Activated CD4-positive, alpha-beta T cell treated with anti-CD3 and anti-CD28 coated beads for 4 hours (primary cell): Measurements from ENCODE around the gene TMEM69.
"Not testable (repeated sequence)": the region's sequence is repeated elsewhere in the genome, so short reads cannot be mapped to it uniquely, and the experiment has no call there.

Experiments used
- DNase-seq, 2 donors: peaks; one replicate each; pipeline ENCODE4 v3.0.0-alpha.2; 2020

TMEM69 gene

GRCh38 chr1:45687754-45688740 lies at the start of gene TMEM69:
TSS of gene TMEM69 (plus strand) at chr1:45688181. CDS start at chr1:45691069, 2,888 bp downstream.
- DNase-seq, result peak; percentile 74 to 75

- DNase-seq, result no peak
Measured at GRCh38 chr1:45640293-45640692, 47.7 kb upstream of the TMEM69 start.

GRCh38 chr1:45643321-45643720 lies 44.7 kb upstream of the TMEM69 start:
- DNase-seq, result no peak

- no peak for DNase-seq
Measured at GRCh38 chr1:45643978-45644377, 44.0 kb upstream of the TMEM69 start.

GRCh38 chr1:45644661-45645060 lies 43.3 kb upstream of the TMEM69 start:
- DNase-seq, result no peak

GRCh38 chr1:45647248-45648021 lies 40.5 kb upstream of the TMEM69 start:
- no peak for DNase-seq

GRCh38 chr1:45654540-45655280 lies 33.3 kb upstream of the TMEM69 start:
- DNase-seq, result no peak

- no peak for DNase-seq
Measured at GRCh38 chr1:45656573-45657226, 31.3 kb upstream of the TMEM69 start.

GRCh38 chr1:45658171-45658570 lies 29.8 kb upstream of the TMEM69 start:
- no peak for DNase-seq

GRCh38 chr1:45659222-45659621 lies 28.8 kb upstream of the TMEM69 start:
- no peak for DNase-seq

- no peak for DNase-seq
Measured at GRCh38 chr1:45660336-45660735, 27.6 kb upstream of the TMEM69 start.

GRCh38 chr1:45666836-45667235 lies 21.1 kb upstream of the TMEM69 start:
- DNase-seq, result no peak

- DNase-seq, result no peak
Measured at GRCh38 chr1:45667321-45668111, 20.5 kb upstream of the TMEM69 start.

GRCh38 chr1:45668526-45668925 lies 19.5 kb upstream of the TMEM69 start:
- DNase-seq, result no peak

- no peak for DNase-seq
Measured at GRCh38 chr1:45669379-45669778, 18.6 kb upstream of the TMEM69 start.

- no peak for DNase-seq
Measured at GRCh38 chr1:45669859-45670655, 17.9 kb upstream of the TMEM69 start.

- no peak for DNase-seq
Measured at GRCh38 chr1:45673956-45674355, 14.0 kb upstream of the TMEM69 start.

GRCh38 chr1:45674478-45674877 lies 13.5 kb upstream of the TMEM69 start:
- no peak for DNase-seq

- DNase-seq, result not testable (repeated sequence)
Measured at GRCh38 chr1:45676553-45676952, 11.4 kb upstream of the TMEM69 start.

GRCh38 chr1:45677751-45678245 lies 10.2 kb upstream of the TMEM69 start:
- DNase-seq, result no peak

- no peak for DNase-seq
Measured at GRCh38 chr1:45678489-45678888, 9.5 kb upstream of the TMEM69 start.
